Subcutaneous abdominal adipose tissue (tissue), 5 donors: ENCODE measurements around the gene ABO.
"Not testable (repeated sequence)": the region's sequence is repeated elsewhere in the genome, so short reads cannot be mapped to it uniquely, and the experiment has no call there.

ENCODE experiments used
- H3K27ac ChIP-seq: one replicate; pipeline ENCODE4 v1.7.0; 2013; ENCODE audit warnings: low read depth, mild to moderate bottlenecking, inconsistent platforms, low read length, moderate library complexity
- H3K27me3 ChIP-seq, 5 donors: one replicate each; pipeline ENCODE4 v1.7.0; 2013; ENCODE audit warnings: low read length in 5 of 5, inconsistent platforms in 1 of 5; ENCODE audit not compliant: control insufficient read depth in 5 of 5, insufficient read depth in 4 of 5
- H3K36me3 ChIP-seq, 5 donors: one replicate each; pipeline ENCODE4 v1.7.0; 2013; ENCODE audit warnings: low read length in 5 of 5; ENCODE audit not compliant: control insufficient read depth in 5 of 5, insufficient read depth in 5 of 5
- H3K4me1 ChIP-seq, 5 donors: one replicate each; pipeline ENCODE4 v1.7.0; 2013; ENCODE audit warnings: low read length in 5 of 5, mild to moderate bottlenecking in 3 of 5, moderate library complexity in 1 of 5; ENCODE audit not compliant: control insufficient read depth in 5 of 5, insufficient read depth in 5 of 5
- H3K4me3 ChIP-seq, 5 donors: one replicate each; pipeline ENCODE4 v1.7.0; 2013; ENCODE audit warnings: low read length in 5 of 5, low read depth in 1 of 5
- H3K9ac ChIP-seq, 5 donors: one replicate each; pipeline ENCODE4 v1.7.0; 2013; ENCODE audit warnings: low read length in 5 of 5, mild to moderate bottlenecking in 4 of 5, moderate library complexity in 3 of 5
- H3K9me3 ChIP-seq, 5 donors: one replicate each; pipeline ENCODE4 v1.7.0; 2013; ENCODE audit warnings: low read length in 5 of 5; ENCODE audit not compliant: control insufficient read depth in 5 of 5
- donor health status: healthy.
- donor health status: healthy.
- donor health status: healthy.
- donor health status: healthy.
- donor health status: healthy.

The ABO gene

DNA sequence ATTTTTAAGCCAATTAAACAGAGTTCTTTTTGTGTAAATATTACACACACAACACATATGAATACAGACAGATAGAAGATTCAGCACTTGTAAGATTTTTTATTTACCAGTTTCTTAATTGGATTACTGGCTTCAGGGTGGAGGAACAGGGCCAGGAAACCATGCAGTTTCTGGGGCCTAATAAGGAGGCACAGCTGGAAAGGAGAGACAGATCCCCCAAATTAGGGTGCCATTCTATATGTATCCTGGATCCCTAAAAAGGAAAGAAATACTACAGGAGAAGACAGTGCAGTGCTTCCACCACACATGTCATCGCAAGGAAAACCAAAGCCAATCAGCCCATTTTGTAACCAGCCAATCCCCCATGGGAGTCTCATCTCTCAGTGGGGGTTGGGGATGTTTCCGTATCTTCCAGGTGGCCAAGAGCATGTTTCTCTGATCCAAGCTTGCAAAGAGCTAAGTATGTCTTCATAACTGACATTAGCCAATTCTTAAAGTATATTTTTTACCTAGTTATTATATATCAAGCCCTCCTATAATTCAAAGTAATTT is 15.8 kb upstream of the ABO start:
- Histone ChIP-seq H3K4me3 (no peak overlapping the region), H3K36me3 (no peaks in the 10 kb centered on the region), H3K4me1 (no peaks in the 10 kb centered on the region), H3K27ac (no peak overlapping the region), H3K9ac (no peak overlapping the region), H3K9me3 (peaks cover 3 to 11% (median 5%) of the 10 kb centered on the region in 5 donors), H3K27me3 (no peaks in the 10 kb centered on the region)

DNA sequence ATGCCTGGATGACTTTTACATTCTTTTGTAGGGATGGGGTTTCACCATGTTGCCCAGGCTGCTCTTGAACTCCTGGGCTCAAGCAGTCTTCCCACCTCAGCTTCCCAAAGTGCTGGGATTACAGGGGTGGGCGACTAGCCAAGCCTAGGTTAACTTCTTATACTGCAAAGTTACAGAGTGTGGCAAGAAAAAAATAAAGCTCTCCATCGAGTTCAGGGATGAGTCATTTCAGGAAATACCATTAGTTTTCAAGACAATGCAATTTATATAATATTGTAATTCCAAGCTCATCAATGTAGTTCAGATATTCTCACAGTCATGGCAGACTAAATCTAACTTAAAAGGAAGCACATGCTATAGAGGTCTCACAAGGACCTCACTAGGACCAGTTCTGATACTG is 11.5 kb upstream of the ABO start:
- Histone ChIP-seq H3K4me3 (no peak overlapping the region), H3K9me3 (peaks cover 3 to 11% (median 5%) of the 10 kb centered on the region in 5 donors), H3K9ac (no peak overlapping the region), H3K27me3 (no peaks in the 10 kb centered on the region), H3K27ac (no peak overlapping the region), H3K36me3 (no peaks in the 10 kb centered on the region), H3K4me1 (peaks cover 0 to 2% (median 0%) of the 10 kb centered on the region in 5 donors)

DNA sequence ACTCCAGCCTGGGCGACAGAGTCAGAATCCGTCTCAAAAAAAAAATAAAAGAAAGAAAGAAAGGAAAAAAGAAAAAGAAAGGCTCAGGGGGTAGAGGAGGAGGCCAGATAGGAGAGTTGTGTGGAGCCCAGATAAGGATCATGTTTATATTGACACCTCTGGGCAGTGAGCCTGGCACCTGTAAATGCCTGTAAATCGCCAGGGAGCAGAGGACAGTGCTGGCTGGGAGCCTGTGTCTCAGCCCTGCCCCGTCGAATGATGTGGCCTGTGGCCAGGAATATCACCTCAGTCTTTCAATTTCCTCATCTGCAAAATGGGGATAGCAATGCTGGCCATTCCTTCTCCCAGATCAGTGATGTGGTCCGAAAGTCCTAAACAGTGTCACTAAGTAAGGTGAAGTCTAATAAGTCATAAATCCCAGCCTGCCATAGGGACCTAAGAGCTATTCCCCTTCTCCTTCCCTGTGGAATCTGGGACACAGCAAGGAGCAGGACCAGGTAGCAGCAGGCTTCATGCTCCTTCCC is 10.3 kb upstream of the ABO start:
- no peaks in the 10 kb centered on the region for H3K27me3 ChIP-seq
- H3K4me3 ChIP-seq: no peak overlapping the region
- H3K9ac ChIP-seq: no peak overlapping the region
- H3K4me1 ChIP-seq: peaks cover 0 to 2% (median 0%) of the 10 kb centered on the region in 5 donors
- H3K27ac ChIP-seq: no peak overlapping the region
- no peaks in the 10 kb centered on the region for H3K36me3 ChIP-seq
- H3K9me3 ChIP-seq: peaks cover 0 to 7% (median 0%) of the 10 kb centered on the region in 5 donors

DNA sequence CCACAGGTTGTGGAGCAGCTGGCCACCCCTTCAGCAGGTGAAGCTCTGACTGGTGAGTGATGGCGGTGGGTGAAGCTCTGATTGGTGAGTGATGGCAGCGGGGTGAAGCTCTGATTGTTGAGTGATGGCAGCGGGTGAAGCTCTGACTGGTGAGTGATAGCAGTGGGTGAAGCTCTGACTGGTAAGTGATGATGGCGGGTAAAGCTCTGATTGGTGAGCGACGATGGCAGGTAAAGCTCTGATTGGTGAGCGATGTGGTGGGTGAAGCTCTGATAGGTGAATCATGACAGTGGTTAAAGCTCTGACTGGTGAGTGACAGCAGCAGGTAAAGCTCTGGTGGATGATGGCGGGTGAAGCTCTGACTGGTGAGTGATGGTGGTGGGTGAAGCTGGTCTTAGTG is 9.4 kb upstream of the ABO start:
- Histone ChIP-seq H3K9ac (no peak overlapping the region), H3K27ac (no peak overlapping the region), H3K9me3 (peaks cover 0 to 4% (median 0%) of the 10 kb centered on the region in 5 donors), H3K36me3 (no peaks in the 10 kb centered on the region), H3K27me3 (no peaks in the 10 kb centered on the region), H3K4me1 (peaks cover 0 to 2% (median 0%) of the 10 kb centered on the region in 5 donors), H3K4me3 (no peak overlapping the region)

DNA sequence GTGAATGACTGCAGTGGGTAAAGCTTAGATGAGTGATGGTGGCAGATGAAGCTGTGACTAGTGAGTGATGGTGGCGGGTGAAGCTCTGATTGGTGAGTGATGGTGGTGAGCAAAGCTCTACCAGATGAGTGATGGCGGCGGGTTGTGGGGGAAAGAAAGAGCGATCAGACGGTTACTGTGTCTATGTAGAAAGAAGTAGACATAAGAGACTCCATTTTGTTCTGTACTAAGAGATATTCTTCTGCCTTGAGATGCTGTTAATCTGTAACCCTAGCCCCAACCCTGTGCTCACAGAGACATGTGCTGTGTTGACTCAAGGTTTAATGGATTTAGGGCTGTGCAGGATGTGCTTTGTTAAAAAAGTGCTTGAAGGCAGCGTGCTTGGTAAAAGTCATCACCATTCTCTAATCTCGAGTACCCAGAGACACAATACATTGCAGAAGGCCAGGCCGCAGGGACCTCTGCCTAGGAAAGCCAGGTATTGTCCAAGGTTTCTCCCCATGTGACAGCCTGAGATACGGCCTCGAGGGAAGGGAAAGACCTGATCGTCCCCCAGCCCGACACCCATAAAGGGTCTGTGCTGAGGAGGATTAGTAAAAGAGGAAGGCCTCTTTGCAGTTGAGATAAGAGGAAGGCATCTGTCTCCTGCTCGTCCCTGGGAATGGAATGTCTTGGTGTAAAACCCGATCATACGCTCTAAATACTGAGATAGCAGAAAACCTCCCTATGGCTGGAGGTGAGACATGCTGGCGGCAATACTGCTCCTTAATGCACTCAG is 8.4 kb upstream of the ABO start:
- not testable (repeated sequence) for H3K36me3 ChIP-seq, H3K9me3 ChIP-seq, H3K27ac ChIP-seq, H3K9ac ChIP-seq, H3K27me3 ChIP-seq, H3K4me3 ChIP-seq, H3K4me1 ChIP-seq

DNA sequence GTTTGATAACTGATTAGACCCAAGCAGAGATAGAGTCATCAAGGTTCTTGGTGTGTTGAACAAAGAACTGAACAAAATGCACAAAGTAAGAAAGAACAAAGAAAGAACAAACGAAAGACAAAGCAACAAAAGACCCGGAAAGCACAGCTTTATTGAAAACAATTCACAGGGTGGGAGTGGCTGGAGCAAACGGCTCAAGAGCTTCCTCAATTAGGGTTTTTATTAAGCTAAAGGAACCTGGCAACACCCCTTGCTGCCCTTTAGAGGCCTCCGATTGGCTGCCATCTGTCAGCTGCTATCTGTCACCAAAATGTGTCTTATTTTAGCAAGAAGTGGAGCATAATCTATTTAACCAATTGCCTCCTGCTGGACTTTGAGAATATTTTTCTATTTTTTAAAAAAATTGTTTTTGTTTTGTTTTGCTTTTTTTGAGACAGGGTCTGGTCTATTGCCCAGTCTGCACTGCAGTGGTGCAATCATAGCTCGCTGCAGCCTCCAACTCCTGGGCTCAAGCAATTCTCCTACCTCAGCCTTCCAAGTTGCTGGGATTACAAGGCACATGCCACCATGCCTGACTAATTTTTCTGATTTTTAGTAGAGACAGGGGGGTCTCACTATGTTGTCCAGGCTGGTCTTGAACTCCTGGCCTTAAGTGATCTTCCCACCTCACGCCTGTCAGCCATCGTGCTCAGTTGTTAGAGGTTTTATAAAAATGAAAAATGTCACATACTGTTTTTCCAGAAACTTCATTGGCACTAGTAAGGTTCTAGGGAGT is 7.7 kb upstream of the ABO start:
- no peak overlapping the region for H3K4me3 ChIP-seq
- H3K4me1 ChIP-seq: peaks cover 0 to 2% (median 0%) of the 10 kb centered on the region in 5 donors
- H3K27ac ChIP-seq: no peak overlapping the region
- H3K9me3 ChIP-seq: peaks cover 0 to 10% (median 9%) of the 10 kb centered on the region in 5 donors
- H3K9ac ChIP-seq: no peak overlapping the region
- H3K36me3 ChIP-seq: no peaks in the 10 kb centered on the region
- peaks cover 0 to 2% (median 1%) of the 10 kb centered on the region in 5 donors for H3K27me3 ChIP-seq

DNA sequence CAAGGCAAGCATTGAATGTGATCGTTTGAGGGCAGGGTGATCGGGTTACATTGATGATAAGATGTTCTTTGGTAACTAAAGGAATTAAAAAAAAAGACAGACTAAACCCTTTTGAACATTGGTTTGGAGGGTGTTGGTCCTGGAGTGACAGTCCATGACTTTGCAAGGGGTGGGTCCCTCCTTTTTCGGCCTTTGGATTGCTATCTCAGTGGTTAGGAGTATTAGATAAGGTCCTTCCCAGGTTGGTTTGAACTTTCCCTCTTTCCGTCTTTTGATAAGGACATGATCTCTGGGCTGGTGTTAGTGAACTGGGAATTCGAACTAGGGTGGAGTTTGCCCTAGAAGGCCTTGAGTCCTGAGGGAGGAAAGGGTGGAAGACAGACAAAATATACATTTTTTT is 5.4 kb upstream of the ABO start:
- no peak overlapping the region for H3K9ac ChIP-seq
- H3K36me3 ChIP-seq: no peaks in the 10 kb centered on the region
- H3K27ac ChIP-seq: no peak overlapping the region
- peaks cover 0 to 8% (median 5%) of the 10 kb centered on the region in 5 donors for H3K4me1 ChIP-seq
- peaks cover 0 to 14% (median 11%) of the 10 kb centered on the region in 5 donors for H3K9me3 ChIP-seq
- no peak overlapping the region for H3K4me3 ChIP-seq
- peaks cover 4 to 10% (median 5%) of the 10 kb centered on the region in 5 donors for H3K27me3 ChIP-seq

DNA sequence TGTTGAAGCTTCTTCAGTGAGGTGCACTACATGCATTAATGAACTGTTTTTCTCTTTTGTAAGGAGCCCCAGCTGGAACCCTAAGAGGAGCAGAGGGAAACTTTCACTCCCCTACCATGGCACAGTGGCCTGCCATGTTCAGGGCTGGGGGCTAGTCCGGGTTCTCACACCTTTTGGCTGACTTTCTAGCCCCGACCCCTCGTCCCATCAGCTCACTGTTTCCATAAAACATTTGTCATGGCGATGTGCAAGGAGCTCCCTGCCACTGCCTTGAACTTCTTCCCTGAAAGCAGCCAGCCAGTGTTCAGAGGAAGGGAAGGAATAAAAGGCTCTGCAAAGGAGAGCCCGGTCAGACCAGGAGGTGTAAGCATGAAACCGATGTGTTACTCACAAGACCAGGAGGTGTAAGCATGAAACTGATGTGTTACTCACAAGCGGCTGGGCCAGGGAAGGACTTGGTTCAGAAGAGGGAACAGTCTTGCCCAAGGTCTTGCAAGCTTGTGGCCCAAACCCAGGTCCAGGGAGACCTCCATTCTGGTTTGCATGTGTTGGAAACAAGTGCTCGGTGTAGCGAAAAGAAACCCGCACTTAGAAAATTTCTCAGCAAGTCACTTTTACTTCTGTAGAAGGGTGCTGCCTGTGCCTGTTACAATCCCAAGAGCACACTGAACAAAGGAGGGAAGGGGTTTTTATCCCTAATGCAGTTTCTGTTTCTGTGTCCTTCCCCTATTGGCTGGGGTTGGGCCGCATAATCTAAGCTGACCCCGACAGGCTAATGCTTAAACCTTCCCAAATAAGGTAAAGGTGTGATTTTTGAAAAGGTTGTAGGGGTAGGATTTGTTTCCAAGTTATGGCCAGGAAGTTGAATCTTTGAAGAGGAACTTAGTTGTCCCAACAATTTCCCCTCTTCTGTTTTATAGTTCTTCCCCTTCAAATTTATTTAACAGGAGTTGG is 3.4 kb upstream of the ABO start:
- Histone ChIP-seq H3K36me3 (no peaks in the 10 kb centered on the region), H3K4me1 (peaks cover 0 to 12% (median 9%) of the 10 kb centered on the region in 5 donors), H3K9me3 (peaks cover 0 to 14% (median 11%) of the 10 kb centered on the region in 5 donors), H3K9ac (no peak overlapping the region), H3K4me3 (no peak overlapping the region), H3K27me3 (peaks cover 9 to 24% (median 12%) of the 10 kb centered on the region in 5 donors), H3K27ac (no peak overlapping the region)

DNA sequence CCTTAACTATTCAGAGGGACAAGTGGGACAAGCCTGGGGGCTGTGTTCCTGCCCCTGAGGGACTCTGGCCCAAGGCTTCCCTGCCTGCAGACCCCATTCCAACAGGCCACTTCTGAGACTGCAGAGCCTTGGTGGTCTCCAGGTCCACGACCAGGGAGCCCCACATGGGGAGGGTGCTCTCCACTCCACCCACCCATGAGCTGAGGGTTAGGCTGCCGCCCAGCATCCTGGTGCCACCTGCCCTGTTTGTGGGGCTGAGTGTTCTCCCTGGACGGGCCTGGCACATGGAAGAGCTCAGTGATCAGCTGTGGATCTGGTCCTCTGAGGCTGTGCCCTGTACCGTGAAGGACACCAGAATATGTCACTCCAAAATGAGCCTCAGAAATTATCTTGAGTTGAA is 2.5 kb upstream of the ABO start:
- Histone ChIP-seq H3K9ac (no peak overlapping the region), H3K4me1 (peaks cover 0 to 11% (median 9%) of the 10 kb centered on the region in 5 donors)

More for the DNA sequence above, 2.5 kb upstream of the ABO start:
- Histone ChIP-seq H3K4me3 (no peak overlapping the region), H3K36me3 (no peaks in the 10 kb centered on the region), H3K9me3 (peaks cover 0 to 14% (median 11%) of the 10 kb centered on the region in 5 donors), H3K27ac (no peak overlapping the region), H3K27me3 (peaks cover 10 to 29% (median 15%) of the 10 kb centered on the region in 5 donors)
